ENCODE data around the gene GNS.

GNS gene

GRCh38 chr12:64736771-64737170 lies 22.4 kb downstream of the GNS start:
- no peak for DNase-seq (ENCODE audit: low read depth in 2 of 2)

GRCh38 chr12:64735442-64735841 lies 23.8 kb downstream of the GNS start:
- no peak for DNase-seq (ENCODE audit: low read depth in 2 of 2)

- DNase-seq (ENCODE audit: low read depth in 2 of 2): no peak
Observed at GRCh38 chr12:64733857-64734256, 25.3 kb downstream of the GNS start.

GRCh38 chr12:64731683-64732082 lies 27.5 kb downstream of the GNS start:
- no peak for DNase-seq (ENCODE audit: low read depth in 2 of 2)

GRCh38 chr12:64730588-64730969 lies 28.6 kb downstream of the GNS start:
- no peak for DNase-seq (ENCODE audit: low read depth in 2 of 2)

GRCh38 chr12:64729909-64730587 lies 29.2 kb downstream of the GNS start:
- DNase-seq (ENCODE audit: low read depth in 2 of 2): no peak

GRCh38 chr12:64724201-64724745 lies 34.9 kb downstream of the GNS start:
- no peak for DNase-seq (ENCODE audit: low read depth in 2 of 2)

- no peak for DNase-seq (ENCODE audit: low read depth in 2 of 2)
Observed at GRCh38 chr12:64723630-64724029, 35.6 kb downstream of the GNS start.

- no peak for DNase-seq (ENCODE audit: low read depth in 2 of 2)
Observed at GRCh38 chr12:64722835-64723234, 36.4 kb downstream of the GNS start.

- DNase-seq (ENCODE audit: low read depth in 2 of 2): no peak
Observed at GRCh38 chr12:64720884-64721283, 38.3 kb downstream of the GNS start.

GRCh38 chr12:64718649-64719048 lies 40.6 kb downstream of the GNS start:
- DNase-seq (ENCODE audit: low read depth in 2 of 2): no peak

GRCh38 chr12:64716839-64717455 lies 42.3 kb downstream of the GNS start:
- DNase-seq (ENCODE audit: low read depth in 2 of 2): no peak

GRCh38 chr12:64716371-64716770 lies 42.8 kb downstream of the GNS start:
- no peak for DNase-seq (ENCODE audit: low read depth in 2 of 2)

- peak; percentile 19 to 29 for DNase-seq (ENCODE audit: low read depth in 2 of 2)
Observed at GRCh38 chr12:64714551-64714968, 44.6 kb downstream of the GNS start.

GRCh38 chr12:64713376-64713775 lies 45.8 kb downstream of the GNS start:
- DNase-seq (ENCODE audit: low read depth in 2 of 2): no peak

- DNase-seq (ENCODE audit: low read depth in 2 of 2): no peak
Observed at GRCh38 chr12:64709429-64709828, 49.8 kb downstream of the GNS start.

GRCh38 chr12:64707926-64708325 lies 51.3 kb downstream of the GNS start:
- no peak for DNase-seq (ENCODE audit: low read depth in 2 of 2)

- DNase-seq (ENCODE audit: low read depth in 2 of 2): no peak
Observed at GRCh38 chr12:64707362-64707761, 51.8 kb downstream of the GNS start.

- DNase-seq (ENCODE audit: low read depth in 2 of 2): no peak
Observed at GRCh38 chr12:64706857-64707256, 52.3 kb downstream of the GNS start.

- DNase-seq (ENCODE audit: low read depth in 2 of 2): no peak
Observed at GRCh38 chr12:64706306-64706705, 52.9 kb downstream of the GNS start.

- no peak for DNase-seq (ENCODE audit: low read depth in 2 of 2)
Observed at GRCh38 chr12:64701283-64701682, 57.9 kb downstream of the GNS start.

- no peak for DNase-seq (ENCODE audit: low read depth in 2 of 2)
Observed at GRCh38 chr12:64700532-64700931, 58.7 kb downstream of the GNS start.

- no peak for DNase-seq (ENCODE audit: low read depth in 2 of 2)
Observed at GRCh38 chr12:64699504-64700115, 59.6 kb downstream of the GNS start.
